AG04450 (cell line): ENCODE data around the gene RUNX2. TPM values are rescaled to one million over a fixed set of nuclear protein-coding genes. Genes with fewer than 3 reads are reported as not detected.

Experiments used
- CTCF ChIA-PET: fragments of 300-600, 350-600 bp; formaldehyde crosslinking; extraction: SDS; loops from one replicate; lab custom pipeline; 2022; ENCODE audit warnings: antibody characterized with exemption, inconsistent platforms; lab: Charles Lee
- POLR2A ChIA-PET: fragments of 350-600 bp; formaldehyde crosslinking; extraction: SDS; loops from one replicate; lab custom pipeline; 2021; ENCODE audit warnings: antibody characterized with exemption, inconsistent platforms; lab: Yijun Ruan, JAX
- DNase-seq: peaks from one replicate; pipeline ENCODE4 v3.0.0-alpha.2; 2011; ENCODE audit warnings: low read depth, low spot score
- H3K27ac ChIP-seq: one replicate; pipeline ENCODE4 v1.5.1; 2012; ENCODE audit warnings: low read depth, low read length, control low read depth
- H3K27me3 ChIP-seq: one replicate; pipeline ENCODE4 v1.6.0; 2012; ENCODE audit warnings: low read length; ENCODE audit not compliant: control insufficient read depth, insufficient read depth
- H3K4me3 ChIP-seq: 2 replicates; pipeline ENCODE4 v1.5.1; 2011; ENCODE audit warnings: mild to moderate bottlenecking, low read depth, low read length, control low read depth
- H3K9me3 ChIP-seq: 2 replicates; pipeline ENCODE4 v1.5.1; 2012; ENCODE audit warnings: low read length; ENCODE audit not compliant: control insufficient read depth, insufficient read depth
- polyA plus RNA-seq: library from polyadenylated mRNA; depleted of rRNA; stranded (reverse); fragments of >200 nt; gene quantifications from 2 replicates; pipeline ENCODE4 v1.2.3, GENCODE V29; 2011
- TF ChIP-seq, protein P1 (sequence below): IDR thresholded peaks from 2 replicates; pipeline ENCODE4 v1.5.1; 2011; ENCODE audit warnings: low read depth, low read length, control low read depth, inconsistent platforms

The RUNX2 gene
- polyA plus RNA-seq, 1 experiment: 3.4 TPM

DNA sequence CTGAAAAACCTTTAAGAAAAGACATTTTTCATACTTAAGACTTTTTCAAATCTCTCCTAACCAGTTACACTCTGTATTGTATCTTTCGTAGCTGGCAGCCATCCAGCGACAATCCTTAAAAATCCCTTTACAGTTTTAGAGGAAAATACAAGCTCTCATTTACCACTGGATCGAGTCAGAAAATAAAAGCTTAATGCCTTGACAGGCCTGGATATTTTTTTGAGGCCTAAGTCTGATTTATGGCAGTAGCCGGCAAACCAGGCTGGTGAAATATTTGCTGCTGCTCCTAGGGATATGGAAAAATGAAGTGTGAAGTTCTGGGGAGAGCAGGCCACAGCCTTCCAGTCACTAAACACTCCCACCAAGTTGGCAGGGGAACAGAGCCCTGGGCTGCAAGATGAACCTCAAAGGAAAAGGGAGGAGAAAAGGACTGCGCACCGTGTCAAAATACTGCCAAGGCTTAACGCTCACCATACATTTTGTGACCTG is 262.6 kb downstream of the RUNX2 start:
- CTCF ChIA-PET: interaction anchor here (0.7 kb wide), 1 partner anchor 10 kb away, joined by 5 read pairs; no protein-coding TSS in a partner anchor
- peak overlapping the region; percentile 83 for H3K27ac ChIP-seq
- POLR2A ChIA-PET: interaction anchor here (0.9 kb wide), 2 partner anchors 65 to 124 kb away, joined by 3 to 4 read pairs; no protein-coding TSS in a partner anchor
- H3K9me3 ChIP-seq: no peaks in the 10 kb centered on the region
- no peak overlapping the region for H3K4me3 ChIP-seq
- DNase-seq: no peak
- TF ChIP-seq, protein P1, sequence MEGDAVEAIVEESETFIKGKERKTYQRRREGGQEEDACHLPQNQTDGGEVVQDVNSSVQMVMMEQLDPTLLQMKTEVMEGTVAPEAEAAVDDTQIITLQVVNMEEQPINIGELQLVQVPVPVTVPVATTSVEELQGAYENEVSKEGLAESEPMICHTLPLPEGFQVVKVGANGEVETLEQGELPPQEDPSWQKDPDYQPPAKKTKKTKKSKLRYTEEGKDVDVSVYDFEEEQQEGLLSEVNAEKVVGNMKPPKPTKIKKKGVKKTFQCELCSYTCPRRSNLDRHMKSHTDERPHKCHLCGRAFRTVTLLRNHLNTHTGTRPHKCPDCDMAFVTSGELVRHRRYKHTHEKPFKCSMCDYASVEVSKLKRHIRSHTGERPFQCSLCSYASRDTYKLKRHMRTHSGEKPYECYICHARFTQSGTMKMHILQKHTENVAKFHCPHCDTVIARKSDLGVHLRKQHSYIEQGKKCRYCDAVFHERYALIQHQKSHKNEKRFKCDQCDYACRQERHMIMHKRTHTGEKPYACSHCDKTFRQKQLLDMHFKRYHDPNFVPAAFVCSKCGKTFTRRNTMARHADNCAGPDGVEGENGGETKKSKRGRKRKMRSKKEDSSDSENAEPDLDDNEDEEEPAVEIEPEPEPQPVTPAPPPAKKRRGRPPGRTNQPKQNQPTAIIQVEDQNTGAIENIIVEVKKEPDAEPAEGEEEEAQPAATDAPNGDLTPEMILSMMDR: no peak
- no peaks in the 10 kb centered on the region for H3K27me3 ChIP-seq

DNA sequence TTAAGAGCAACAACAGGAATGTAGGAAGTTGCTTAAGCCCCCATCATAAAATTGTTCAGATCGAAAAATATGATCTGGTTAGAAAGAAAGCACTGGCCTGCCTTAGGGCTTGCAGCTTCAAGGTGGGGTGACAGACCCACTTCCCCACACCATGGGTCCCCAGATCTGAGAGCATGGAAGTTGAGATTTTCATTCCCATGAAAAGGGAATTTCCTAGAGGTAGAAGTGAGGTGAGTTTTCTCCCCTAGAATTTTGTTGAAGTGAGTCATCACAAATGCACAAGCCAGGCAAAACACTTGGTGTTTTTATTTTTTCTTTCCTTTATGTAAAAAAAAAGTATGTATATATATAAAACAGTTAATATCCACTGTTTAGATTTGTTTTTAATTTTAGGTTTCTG is 263.2 kb downstream of the RUNX2 start:
- POLR2A ChIA-PET: interaction anchor here (0.9 kb wide), 2 partner anchors 64 to 124 kb away, joined by 3 to 4 read pairs; no protein-coding TSS in a partner anchor
- Histone ChIP-seq H3K9me3 (no peaks in the 10 kb centered on the region), H3K4me3 (no peak overlapping the region), H3K27ac (peak overlapping the region; percentile 83), H3K27me3 (no peaks in the 10 kb centered on the region)
- CTCF ChIA-PET: no interaction called here
- TF ChIP-seq, protein P1: no peak
- DNase-seq: no peak

DNA sequence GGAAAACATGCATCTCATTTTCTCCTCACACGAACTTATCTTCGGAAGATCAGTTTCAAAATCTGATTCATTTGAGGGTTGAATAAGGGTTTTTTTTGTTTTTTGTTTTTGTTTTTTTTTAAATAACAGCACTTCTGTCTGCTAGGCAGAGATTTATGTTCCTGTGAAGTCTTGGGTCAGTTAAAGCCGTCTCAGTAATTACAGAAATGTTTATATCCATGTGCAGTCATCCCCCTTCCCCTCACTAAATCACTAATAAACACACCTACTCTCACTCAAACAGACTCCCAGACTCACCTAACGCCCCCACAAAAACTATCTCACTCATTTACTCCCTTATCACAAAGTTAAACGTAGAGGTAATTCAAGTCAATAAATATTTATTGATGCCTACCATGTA is 263.8 kb downstream of the RUNX2 start:
- ChIA-PET POLR2A (no interaction called here), CTCF (no interaction called here)
- no peak for DNase-seq
- Histone ChIP-seq H3K27ac (no peak overlapping the region), H3K4me3 (no peak overlapping the region), H3K27me3 (no peaks in the 10 kb centered on the region), H3K9me3 (no peaks in the 10 kb centered on the region)
- TF ChIP-seq, protein P1: no peak

GRCh38 chr6:45592991-45593390 is 264.9 kb downstream of the RUNX2 start:
- H3K9me3 ChIP-seq: no peaks in the 10 kb centered on the region
- TF ChIP-seq, protein P1: no peak
- no peak for DNase-seq
- CTCF ChIA-PET: no interaction called here
- no peak overlapping the region for H3K4me3 ChIP-seq
- no peak overlapping the region for H3K27ac ChIP-seq
- no peaks in the 10 kb centered on the region for H3K27me3 ChIP-seq
- POLR2A ChIA-PET: no interaction called here

DNA sequence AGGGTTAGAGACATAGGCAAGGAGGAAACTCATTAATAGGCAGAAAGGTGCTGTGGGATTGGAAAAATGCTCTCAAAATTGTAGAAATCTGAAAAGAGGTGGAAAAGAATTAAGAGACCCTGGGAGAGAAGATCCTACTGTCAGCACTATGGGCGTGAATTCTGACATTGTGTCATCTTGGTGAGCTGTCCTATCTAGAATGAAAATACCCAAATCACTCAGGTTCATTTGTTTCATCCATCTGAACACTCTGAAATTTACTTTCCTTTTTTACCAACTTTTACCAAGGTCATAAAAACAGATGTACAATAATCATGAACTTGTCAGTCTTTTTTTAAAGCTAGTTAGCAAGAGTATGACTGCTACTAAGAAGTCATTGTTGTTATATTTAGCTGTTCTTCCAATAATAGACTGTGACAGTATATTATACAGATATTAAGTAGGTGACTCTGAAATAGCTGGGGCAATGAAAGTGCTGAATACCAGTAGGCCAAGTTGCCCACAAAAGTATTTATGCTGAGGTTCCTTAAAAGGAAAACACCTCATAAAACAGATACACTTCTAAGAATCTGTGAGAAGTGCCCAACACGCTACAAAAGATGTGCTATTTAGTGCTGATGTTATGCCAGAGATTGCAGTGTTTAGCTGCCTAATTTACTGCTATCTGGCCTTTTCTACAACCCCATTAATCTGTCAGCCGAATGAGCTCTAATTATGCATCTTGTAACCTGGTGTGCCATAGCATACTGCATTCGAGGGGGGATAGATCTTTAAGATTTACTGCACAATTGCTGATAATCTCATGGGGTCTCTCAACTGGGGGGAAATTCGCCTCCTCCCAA is 267.1 kb downstream of the RUNX2 start:
- Histone ChIP-seq H3K27ac (no peak overlapping the region), H3K4me3 (no peak overlapping the region), H3K27me3 (no peaks in the 10 kb centered on the region), H3K9me3 (no peaks in the 10 kb centered on the region; the same call in 1 of the 2 replicates)
- TF ChIP-seq, protein P1: no peak
- CTCF ChIA-PET: no interaction called here
- POLR2A ChIA-PET: interaction anchor here (0.8 kb wide), 1 partner anchor 63 kb away, joined by 3 read pairs; no protein-coding TSS in a partner anchor
- no peak for DNase-seq
